Neural cell (in vitro differentiated cells): Measurements from ENCODE around the gene DCXR. TPM values are rescaled to one million over a fixed set of nuclear protein-coding genes. Genes with fewer than 3 reads are reported as not detected.

Experiments used
- H2AFZ ChIP-seq: fragments of 200-600, 300-800 bp; sonication (generic), shearing (Covaris generic); 2 replicates; pipeline ENCODE4 v1.6.0; 2014; ENCODE audit warnings: low read depth, mild to moderate bottlenecking, antibody characterized with exemption, low read length, moderate library complexity
- H3F3A ChIP-seq: fragments of 200-600 bp; shearing (Covaris generic); 2 replicates; pipeline ENCODE4 v1.6.1; 2016; ENCODE audit warnings: mild to moderate bottlenecking, moderate library complexity, mixed read lengths, antibody characterized with exemption, low read length; ENCODE audit not compliant: insufficient read depth, poor library complexity, severe bottlenecking
- H3K27ac ChIP-seq: fragments of 200-600, 300-800 bp; sonication (generic), shearing (Covaris generic); 2 replicates; pipeline ENCODE4 v1.5.1; 2014; ENCODE audit warnings: mild to moderate bottlenecking, low read length, moderate library complexity
- H3K27me3 ChIP-seq: fragments of 300-800, 200-600 bp; sonication (generic), shearing (Covaris generic); 2 replicates; pipeline ENCODE4 v1.6.0; 2014; ENCODE audit warnings: mild to moderate bottlenecking, low read depth, low read length, moderate library complexity; ENCODE audit not compliant: insufficient read depth
- H3K36me3 ChIP-seq: fragments of 300-800, 200-600 bp; sonication (generic), shearing (Covaris generic); 2 replicates; pipeline ENCODE4 v1.5.1; 2014; ENCODE audit warnings: mild to moderate bottlenecking, antibody characterized with exemption, low read length, moderate library complexity; ENCODE audit not compliant: insufficient read depth
- H3K4me2 ChIP-seq: fragments of 300-800, 200-600 bp; sonication (generic), shearing (Covaris generic); 2 replicates; pipeline ENCODE4 v1.6.0; 2014; ENCODE audit warnings: mild to moderate bottlenecking, low read length
- H3K4me3 ChIP-seq: fragments of 300-800, 200-600 bp; sonication (generic), shearing (Covaris generic); 2 replicates; pipeline ENCODE4 v1.5.1; 2014; ENCODE audit warnings: mild to moderate bottlenecking, low read length, moderate library complexity
- H3K79me2 ChIP-seq: fragments of 200-600 bp; shearing (Covaris generic); replicated peaks from 2 replicates; pipeline ENCODE4 v1.6.0; 2014; ENCODE audit warnings: mild to moderate bottlenecking, low read length, moderate library complexity; ENCODE audit not compliant: insufficient read depth
- H3K9ac ChIP-seq: fragments of 300-800, 200-600 bp; sonication (generic), shearing (Covaris generic); 2 replicates; pipeline ENCODE4 v1.6.1; 2016; ENCODE audit warnings: mild to moderate bottlenecking, low read length, mixed read lengths
- H3K9me2 ChIP-seq: fragments of 200-600 bp; shearing (Covaris generic); 2 replicates; pipeline ENCODE4 v1.6.1; 2016; ENCODE audit warnings: mild to moderate bottlenecking, low read length, mixed read lengths; ENCODE audit not compliant: insufficient read depth
- H3K9me3 ChIP-seq: fragments of 200-600, 300-800 bp; sonication (generic), shearing (Covaris generic); 2 replicates; pipeline ENCODE4 v1.6.1; 2016; ENCODE audit warnings: mild to moderate bottlenecking, mixed run types, low read length, moderate library complexity, mixed read lengths
- H4K20me1 ChIP-seq: fragments of 200-600 bp; shearing (Covaris generic); 2 replicates; pipeline ENCODE4 v1.6.1; 2016; ENCODE audit warnings: mild to moderate bottlenecking, mixed run types; ENCODE audit not compliant: insufficient read depth
- EP300 ChIP-seq: fragments of 450-650 bp; conservative IDR thresholded peaks from 2 replicates; pipeline ENCODE4 v1.6.1; 2014; ENCODE audit warnings: antibody characterized with exemption, mild to moderate bottlenecking, moderate library complexity; ENCODE audit not compliant: poor library complexity, severe bottlenecking
- EZH2 ChIP-seq: fragments of 200-600, 300-800 bp; shearing (Covaris generic), sonication (generic); IDR thresholded peaks from 2 replicates; pipeline ENCODE4 v1.6.1; 2014; ENCODE audit warnings: antibody characterized with exemption, low read length, borderline replicate concordance, mild to moderate bottlenecking; ENCODE audit not compliant: insufficient read depth, poor library complexity, severe bottlenecking
- MXI1 ChIP-seq: fragments of 450-650 bp; conservative IDR thresholded peaks from 2 replicates; pipeline ENCODE4 v1.6.1; 2014; ENCODE audit warnings: antibody characterized with exemption, mild to moderate bottlenecking; ENCODE audit not compliant: poor library complexity, severe bottlenecking
- POLR2AphosphoS5 ChIP-seq: IDR thresholded peaks from 2 replicates; pipeline ENCODE4 v1.6.1; 2012
- RAD21 ChIP-seq: fragments of 450-650 bp; conservative IDR thresholded peaks from 2 replicates; pipeline ENCODE4 v1.6.1; 2014; ENCODE audit warnings: antibody characterized with exemption, mild to moderate bottlenecking, moderate library complexity
- SMC3 ChIP-seq: fragments of 450-650 bp; conservative IDR thresholded peaks from 2 replicates; pipeline ENCODE4 v1.6.1; 2014; ENCODE audit warnings: antibody characterized with exemption, mild to moderate bottlenecking, moderate library complexity; ENCODE audit not compliant: poor library complexity
- TAF1 ChIP-seq: IDR thresholded peaks from 2 replicates; pipeline ENCODE4 v1.6.1; 2012; ENCODE audit warnings: low read depth
- polyA plus RNA-seq: library from polyadenylated mRNA; depleted of rRNA; stranded (reverse); fragments of >200 nt; gene quantifications from 2 replicates; pipeline ENCODE4 v1.2.3, GENCODE V29; 2014
- TF ChIP-seq, protein P1 (sequence below): fragments of 450-650 bp; IDR thresholded peaks from 2 replicates; pipeline ENCODE4 v1.5.1; 2014; ENCODE audit warnings: antibody characterized with exemption, mild to moderate bottlenecking, moderate library complexity; ENCODE audit not compliant: poor library complexity, severe bottlenecking
- TF ChIP-seq, protein P2 (sequence below): IDR thresholded peaks from 2 replicates; pipeline ENCODE4 v1.6.1; 2012; ENCODE audit warnings: borderline replicate concordance

Gene DCXR
- polyA plus RNA-seq, 1 donor from 2014 or later, result 129 TPM

DNA sequence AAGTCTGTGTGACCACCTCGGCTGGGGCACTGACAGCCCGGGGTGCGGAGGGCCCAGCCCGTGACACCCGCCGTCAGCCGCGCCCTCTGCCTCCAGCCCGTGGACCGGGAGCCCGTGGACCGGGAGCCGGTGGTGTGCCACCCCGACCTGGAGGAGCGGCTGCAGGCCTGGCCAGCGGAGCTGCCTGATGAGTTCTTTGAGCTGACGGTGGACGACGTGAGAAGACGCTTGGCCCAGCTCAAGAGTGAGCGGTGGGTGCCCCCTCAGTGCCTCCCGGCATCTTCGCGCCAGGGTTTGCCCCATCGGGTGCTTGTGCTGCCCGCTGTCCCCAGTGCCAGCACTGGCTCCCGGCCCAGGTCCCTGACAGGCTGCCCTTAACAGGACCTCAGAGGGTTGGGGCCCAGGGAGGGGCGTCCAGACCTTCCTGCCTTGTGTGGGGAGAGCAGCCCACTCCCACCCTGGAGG, 28.5 kb downstream of the DCXR start:
- H3K79me2 ChIP-seq, result no peaks in the 10 kb centered on the region
- H3K4me2 ChIP-seq, result no peak overlapping the region
- H3K9ac ChIP-seq, result no peak overlapping the region
- H3K9me3 ChIP-seq, result no peaks in the 10 kb centered on the region
- no peaks in the 10 kb centered on the region for H4K20me1 ChIP-seq
- no peak overlapping the region for H3K27ac ChIP-seq
- H2AFZ ChIP-seq, result no peak overlapping the region
- H3K27me3 ChIP-seq, result no peaks in the 10 kb centered on the region
- no peaks in the 10 kb centered on the region for H3K36me3 ChIP-seq
- H3K4me3 ChIP-seq, result no peak overlapping the region
- H3K9me2 ChIP-seq, result no peaks in the 10 kb centered on the region
- TF ChIP-seq RAD21, result no peak
- TF ChIP-seq POLR2AphosphoS5, result no peak
- no peak for TF ChIP-seq TAF1
- no peak for TF ChIP-seq MXI1
- no peak for TF ChIP-seq SMC3
- TF ChIP-seq, protein P1, sequence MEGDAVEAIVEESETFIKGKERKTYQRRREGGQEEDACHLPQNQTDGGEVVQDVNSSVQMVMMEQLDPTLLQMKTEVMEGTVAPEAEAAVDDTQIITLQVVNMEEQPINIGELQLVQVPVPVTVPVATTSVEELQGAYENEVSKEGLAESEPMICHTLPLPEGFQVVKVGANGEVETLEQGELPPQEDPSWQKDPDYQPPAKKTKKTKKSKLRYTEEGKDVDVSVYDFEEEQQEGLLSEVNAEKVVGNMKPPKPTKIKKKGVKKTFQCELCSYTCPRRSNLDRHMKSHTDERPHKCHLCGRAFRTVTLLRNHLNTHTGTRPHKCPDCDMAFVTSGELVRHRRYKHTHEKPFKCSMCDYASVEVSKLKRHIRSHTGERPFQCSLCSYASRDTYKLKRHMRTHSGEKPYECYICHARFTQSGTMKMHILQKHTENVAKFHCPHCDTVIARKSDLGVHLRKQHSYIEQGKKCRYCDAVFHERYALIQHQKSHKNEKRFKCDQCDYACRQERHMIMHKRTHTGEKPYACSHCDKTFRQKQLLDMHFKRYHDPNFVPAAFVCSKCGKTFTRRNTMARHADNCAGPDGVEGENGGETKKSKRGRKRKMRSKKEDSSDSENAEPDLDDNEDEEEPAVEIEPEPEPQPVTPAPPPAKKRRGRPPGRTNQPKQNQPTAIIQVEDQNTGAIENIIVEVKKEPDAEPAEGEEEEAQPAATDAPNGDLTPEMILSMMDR, result no peak
- TF ChIP-seq EZH2, result no peak
- no peak for TF ChIP-seq EP300
- TF ChIP-seq, protein P2, sequence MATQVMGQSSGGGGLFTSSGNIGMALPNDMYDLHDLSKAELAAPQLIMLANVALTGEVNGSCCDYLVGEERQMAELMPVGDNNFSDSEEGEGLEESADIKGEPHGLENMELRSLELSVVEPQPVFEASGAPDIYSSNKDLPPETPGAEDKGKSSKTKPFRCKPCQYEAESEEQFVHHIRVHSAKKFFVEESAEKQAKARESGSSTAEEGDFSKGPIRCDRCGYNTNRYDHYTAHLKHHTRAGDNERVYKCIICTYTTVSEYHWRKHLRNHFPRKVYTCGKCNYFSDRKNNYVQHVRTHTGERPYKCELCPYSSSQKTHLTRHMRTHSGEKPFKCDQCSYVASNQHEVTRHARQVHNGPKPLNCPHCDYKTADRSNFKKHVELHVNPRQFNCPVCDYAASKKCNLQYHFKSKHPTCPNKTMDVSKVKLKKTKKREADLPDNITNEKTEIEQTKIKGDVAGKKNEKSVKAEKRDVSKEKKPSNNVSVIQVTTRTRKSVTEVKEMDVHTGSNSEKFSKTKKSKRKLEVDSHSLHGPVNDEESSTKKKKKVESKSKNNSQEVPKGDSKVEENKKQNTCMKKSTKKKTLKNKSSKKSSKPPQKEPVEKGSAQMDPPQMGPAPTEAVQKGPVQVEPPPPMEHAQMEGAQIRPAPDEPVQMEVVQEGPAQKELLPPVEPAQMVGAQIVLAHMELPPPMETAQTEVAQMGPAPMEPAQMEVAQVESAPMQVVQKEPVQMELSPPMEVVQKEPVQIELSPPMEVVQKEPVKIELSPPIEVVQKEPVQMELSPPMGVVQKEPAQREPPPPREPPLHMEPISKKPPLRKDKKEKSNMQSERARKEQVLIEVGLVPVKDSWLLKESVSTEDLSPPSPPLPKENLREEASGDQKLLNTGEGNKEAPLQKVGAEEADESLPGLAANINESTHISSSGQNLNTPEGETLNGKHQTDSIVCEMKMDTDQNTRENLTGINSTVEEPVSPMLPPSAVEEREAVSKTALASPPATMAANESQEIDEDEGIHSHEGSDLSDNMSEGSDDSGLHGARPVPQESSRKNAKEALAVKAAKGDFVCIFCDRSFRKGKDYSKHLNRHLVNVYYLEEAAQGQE, result no peak
- H3F3A ChIP-seq, result no peaks in the 10 kb centered on the region

DNA sequence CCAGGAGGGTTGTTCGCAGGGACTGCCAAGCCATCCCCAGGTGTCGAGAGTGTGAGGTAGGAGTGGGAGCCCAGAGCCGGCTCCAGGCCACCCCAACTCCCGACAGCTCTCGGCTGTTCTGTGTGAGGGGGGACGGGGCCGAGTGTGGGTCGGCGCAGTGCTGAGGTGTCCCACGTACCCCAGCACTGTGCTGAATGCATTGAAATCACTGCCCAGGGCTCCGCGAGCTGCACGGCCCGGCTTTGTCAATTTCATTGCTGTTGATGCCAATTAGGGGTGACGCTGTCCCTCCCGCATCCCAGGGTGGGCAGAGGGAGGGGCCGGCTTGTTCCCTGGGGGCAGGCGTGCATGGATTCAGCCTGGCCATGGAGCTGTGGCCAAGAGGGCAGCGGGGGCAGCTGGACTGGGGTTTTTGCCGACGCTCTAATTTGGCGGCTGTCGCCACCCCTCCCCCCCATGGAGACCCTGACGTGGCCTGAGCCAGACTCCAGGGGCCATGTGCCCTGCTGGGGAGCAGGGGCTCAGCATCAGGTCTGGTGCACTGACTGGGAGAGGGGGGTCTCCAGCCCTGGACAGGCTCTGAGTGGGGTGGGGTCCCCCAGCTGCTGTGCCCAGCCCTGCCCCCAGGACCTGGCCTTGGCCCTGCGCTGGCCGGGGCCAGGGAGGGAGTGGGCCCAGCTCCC, 29.1 kb downstream of the DCXR start:
- no peak overlapping the region for H3K4me2 ChIP-seq
- H3K9ac ChIP-seq, result no peak overlapping the region
- H3K9me2 ChIP-seq, result no peaks in the 10 kb centered on the region
- no peaks in the 10 kb centered on the region for H3K27me3 ChIP-seq
- no peak overlapping the region for H2AFZ ChIP-seq
- no peak overlapping the region for H3K27ac ChIP-seq
- H3F3A ChIP-seq, result no peaks in the 10 kb centered on the region
- H3K79me2 ChIP-seq, result no peaks in the 10 kb centered on the region
- TF ChIP-seq POLR2AphosphoS5 (no peak), EP300 (no peak), RAD21 (no peak), MXI1 (no peak), EZH2 (no peak)
- TF ChIP-seq, protein P1, result no peak
- no peaks in the 10 kb centered on the region for H3K9me3 ChIP-seq
- H3K4me3 ChIP-seq, result no peak overlapping the region
- no peaks in the 10 kb centered on the region for H4K20me1 ChIP-seq
- no peaks in the 10 kb centered on the region for H3K36me3 ChIP-seq
